Measurements from ENCODE around the gene TAF11L13.
"Not testable (repeated sequence)": the region's sequence is repeated elsewhere in the genome, so short reads cannot be mapped to it uniquely, and the experiment has no call there.

Gene TAF11L13

DNA sequence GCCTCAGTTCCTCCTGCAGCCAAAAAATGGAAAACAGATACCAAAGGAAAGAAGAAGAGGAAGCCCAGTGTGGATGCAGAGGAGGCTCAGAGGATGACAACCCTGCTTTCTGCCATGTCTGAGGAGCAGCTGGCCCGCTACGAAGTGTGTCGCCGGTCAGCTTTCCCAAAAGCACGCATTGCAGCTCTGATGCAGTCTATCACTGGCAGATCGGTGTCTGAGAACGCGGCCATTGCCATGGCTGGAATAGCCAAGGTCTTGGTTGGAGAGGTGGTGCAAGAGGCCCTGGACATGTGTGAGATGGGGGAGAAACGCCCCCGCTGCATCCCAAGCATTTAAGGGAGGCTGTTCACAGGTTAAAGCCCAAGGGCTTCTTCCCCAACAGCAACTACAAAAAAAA lies 17.3 kb downstream of the TAF11L13 start:
- H3K4me1 ChIP-seq (ENCODE audit: control extremely low read depth in 1 of 4, control insufficient read depth in 4 of 4, insufficient read depth in 4 of 4, low read length in 3 of 4); CTCF ChIA-PET; H3K36me3 ChIP-seq (ENCODE audit: control insufficient read depth in 4 of 4, insufficient read depth in 4 of 4, low read length in 3 of 4); H3K27ac ChIP-seq (ENCODE audit: insufficient read depth in 1 of 2, low read depth in 1 of 2, low read length in 2 of 2, poor library complexity in 1 of 2, severe bottlenecking in 2 of 2); POLR2A ChIA-PET; H3K27me3 ChIP-seq (replicated peaks in 2 of 5; ENCODE audit: control insufficient read depth in 4 of 5, insufficient read depth in 5 of 5, low read length in 4 of 5); H3K4me3 ChIP-seq (ENCODE audit: control insufficient read depth in 1 of 7, extremely low read depth in 1 of 7, insufficient read depth in 4 of 7, low read depth in 2 of 7, low read length in 6 of 7); H3K9me3 ChIP-seq (ENCODE audit: control extremely low read depth in 1 of 5, control insufficient read depth in 4 of 5, insufficient read depth in 2 of 5, low read depth in 1 of 5, low read length in 4 of 5); DNase-seq: not testable (repeated sequence)
- 98% methylated on average over 8 of the region's 10 CpGs for WGBS (ENCODE audit: insufficient coverage)

DNA sequence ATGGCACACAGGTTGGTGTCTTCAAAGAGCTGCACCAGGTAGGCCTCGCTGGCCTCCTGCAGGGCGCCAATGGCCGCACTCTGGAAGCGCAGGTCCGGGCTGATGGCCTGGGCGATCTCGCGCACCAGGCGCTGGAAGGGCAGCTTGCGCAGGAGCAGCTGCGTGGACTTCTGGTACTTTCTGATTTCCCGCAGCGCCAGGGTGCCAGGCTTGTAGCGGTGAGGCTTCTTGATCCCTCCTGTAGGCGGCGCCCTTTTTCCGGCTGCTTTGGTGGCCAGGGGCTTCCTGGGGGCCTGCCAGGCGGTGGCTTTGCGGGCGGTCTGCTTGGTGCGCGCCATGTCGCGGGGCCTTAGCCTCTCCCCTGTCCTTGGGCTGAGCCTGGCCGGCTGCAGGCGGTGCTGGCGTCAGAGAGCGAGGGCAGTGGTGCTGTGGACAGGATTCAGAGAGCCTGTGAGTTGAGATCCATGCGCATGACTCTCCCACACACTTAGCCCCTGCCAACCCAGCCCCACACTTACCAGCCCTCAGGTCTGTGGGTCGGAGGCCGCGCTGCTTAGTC lies 23.4 kb downstream of the TAF11L13 start:
- H3K36me3 ChIP-seq (ENCODE audit: control insufficient read depth in 4 of 4, insufficient read depth in 4 of 4, low read length in 3 of 4); POLR2A ChIA-PET; H3K4me3 ChIP-seq (ENCODE audit: control insufficient read depth in 1 of 7, extremely low read depth in 1 of 7, insufficient read depth in 4 of 7, low read depth in 2 of 7, low read length in 6 of 7); H3K9me3 ChIP-seq (ENCODE audit: control extremely low read depth in 1 of 5, control insufficient read depth in 4 of 5, insufficient read depth in 2 of 5, low read depth in 1 of 5, low read length in 4 of 5); DNase-seq; H3K27me3 ChIP-seq (replicated peaks in 2 of 5; ENCODE audit: control insufficient read depth in 4 of 5, insufficient read depth in 5 of 5, low read length in 4 of 5); H3K27ac ChIP-seq (ENCODE audit: insufficient read depth in 1 of 2, low read depth in 1 of 2, low read length in 2 of 2, poor library complexity in 1 of 2, severe bottlenecking in 2 of 2); H3K4me1 ChIP-seq (ENCODE audit: control extremely low read depth in 1 of 4, control insufficient read depth in 4 of 4, insufficient read depth in 4 of 4, low read length in 3 of 4); CTCF ChIA-PET: not testable (repeated sequence)
- 98% methylated on average over 17 of the region's 32 CpGs for WGBS (ENCODE audit: insufficient coverage)

DNA sequence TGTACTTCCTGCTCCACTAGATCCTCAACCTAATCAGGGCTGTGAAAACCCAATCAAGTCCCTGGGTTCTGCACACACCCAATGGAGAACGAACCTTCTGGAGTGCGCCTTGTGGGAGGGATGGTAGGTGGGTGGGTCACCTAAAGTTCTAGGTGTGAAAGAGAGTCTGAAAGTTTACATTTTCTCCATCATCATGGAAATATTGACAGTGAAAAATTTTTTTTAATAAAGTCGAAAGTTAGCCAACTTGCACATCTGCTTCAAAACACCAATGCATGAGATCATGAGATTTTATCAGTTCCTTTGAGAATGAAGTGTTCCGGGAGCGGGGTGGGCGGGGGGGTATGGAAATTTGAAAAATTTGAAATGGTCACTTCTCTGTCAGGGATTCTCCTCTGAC lies 24.0 kb downstream of the TAF11L13 start:
- POLR2A ChIA-PET, result no interaction called here
- no peak overlapping the region for H3K4me3 ChIP-seq (ENCODE audit: control insufficient read depth in 1 of 7, extremely low read depth in 1 of 7, insufficient read depth in 4 of 7, low read depth in 2 of 7, low read length in 6 of 7)
- no CpG with 5 or more reads among the region's 6 CpGs for WGBS (ENCODE audit: insufficient coverage)
- DNase-seq, result no peak
- CTCF ChIA-PET, result no interaction called here
- no peak overlapping the region for H3K27ac ChIP-seq (ENCODE audit: insufficient read depth in 1 of 2, low read depth in 1 of 2, low read length in 2 of 2, poor library complexity in 1 of 2, severe bottlenecking in 2 of 2)
- no peaks in the 10 kb centered on the region for H3K9me3 ChIP-seq (ENCODE audit: control extremely low read depth in 1 of 5, control insufficient read depth in 4 of 5, insufficient read depth in 2 of 5, low read depth in 1 of 5, low read length in 4 of 5)
- no peaks in the 10 kb centered on the region for H3K36me3 ChIP-seq (ENCODE audit: control insufficient read depth in 4 of 4, insufficient read depth in 4 of 4, low read length in 3 of 4)
- no peaks in the 10 kb centered on the region for H3K4me1 ChIP-seq (ENCODE audit: control extremely low read depth in 1 of 4, control insufficient read depth in 4 of 4, insufficient read depth in 4 of 4, low read length in 3 of 4)
- no peaks in the 10 kb centered on the region for H3K27me3 ChIP-seq (replicated peaks in 2 of 5; ENCODE audit: control insufficient read depth in 4 of 5, insufficient read depth in 5 of 5, low read length in 4 of 5)

DNA sequence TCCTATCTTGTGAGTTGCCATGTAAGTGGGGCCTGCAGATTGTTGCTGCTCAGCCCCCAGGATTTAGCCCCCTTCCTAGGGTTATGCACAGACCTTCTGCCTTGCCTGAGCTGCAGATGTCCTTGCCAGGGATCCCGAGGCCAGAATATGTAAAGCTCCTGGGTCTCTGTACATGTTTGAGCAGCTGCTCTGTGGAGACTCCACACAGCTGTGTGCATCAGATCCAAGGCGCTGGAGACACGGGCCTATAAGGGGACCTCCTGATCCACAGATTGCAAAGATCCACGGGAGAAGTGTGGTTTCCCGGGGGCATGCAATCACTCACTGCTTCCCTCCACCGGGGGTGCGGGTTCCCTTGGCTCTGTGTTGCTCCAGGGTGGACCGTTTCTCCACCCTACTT lies 31.3 kb downstream of the TAF11L13 start:
- H3K36me3 ChIP-seq (ENCODE audit: control insufficient read depth in 4 of 4, insufficient read depth in 4 of 4, low read length in 3 of 4), result no peaks in the 10 kb centered on the region
- DNase-seq, result no peak
- no peak overlapping the region for H3K4me3 ChIP-seq (ENCODE audit: control insufficient read depth in 1 of 7, extremely low read depth in 1 of 7, insufficient read depth in 4 of 7, low read depth in 2 of 7, low read length in 6 of 7)
- no peaks in the 10 kb centered on the region for H3K27me3 ChIP-seq (replicated peaks in 2 of 5; ENCODE audit: control insufficient read depth in 4 of 5, insufficient read depth in 5 of 5, low read length in 4 of 5)
- H3K27ac ChIP-seq (ENCODE audit: insufficient read depth in 1 of 2, low read depth in 1 of 2, low read length in 2 of 2, poor library complexity in 1 of 2, severe bottlenecking in 2 of 2), result no peak overlapping the region
- no peaks in the 10 kb centered on the region for H3K4me1 ChIP-seq (ENCODE audit: control extremely low read depth in 1 of 4, control insufficient read depth in 4 of 4, insufficient read depth in 4 of 4, low read length in 3 of 4)
- ChIA-PET POLR2A (no interaction called here), CTCF (no interaction called here)
- 98% methylated on average over 5 of the region's 8 CpGs for WGBS (ENCODE audit: insufficient coverage)
- H3K9me3 ChIP-seq (ENCODE audit: control extremely low read depth in 1 of 5, control insufficient read depth in 4 of 5, insufficient read depth in 2 of 5, low read depth in 1 of 5, low read length in 4 of 5), result no peaks in the 10 kb centered on the region

DNA sequence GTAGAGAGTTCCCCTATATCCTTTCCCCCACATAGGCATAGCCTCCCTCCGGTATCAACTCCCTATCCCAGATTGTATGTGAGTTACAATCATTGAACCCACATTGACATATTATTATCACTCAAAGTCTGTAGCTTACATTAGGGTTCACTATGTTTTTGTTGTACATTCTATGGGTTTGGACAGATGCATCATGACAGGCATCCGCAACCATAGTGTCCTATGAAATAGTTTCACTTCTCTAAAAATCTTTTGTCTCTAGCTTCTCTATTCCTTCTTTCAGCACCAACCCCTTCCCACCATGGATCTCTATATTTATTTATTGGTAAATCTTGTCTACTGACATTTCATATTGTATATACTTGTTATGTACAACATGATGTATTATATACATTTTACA lies 33.9 kb downstream of the TAF11L13 start:
- DNase-seq, result no peak
- ChIA-PET CTCF (no interaction called here), POLR2A (no interaction called here)
- Histone ChIP-seq H3K9me3 (ENCODE audit: control extremely low read depth in 1 of 5, control insufficient read depth in 4 of 5, insufficient read depth in 2 of 5, low read depth in 1 of 5, low read length in 4 of 5) (peaks cover 0 to 4% (median 2%) of the 10 kb centered on the region in 5 experiments), H3K4me1 (ENCODE audit: control extremely low read depth in 1 of 4, control insufficient read depth in 4 of 4, insufficient read depth in 4 of 4, low read length in 3 of 4) (no peaks in the 10 kb centered on the region), H3K27ac (ENCODE audit: insufficient read depth in 1 of 2, low read depth in 1 of 2, low read length in 2 of 2, poor library complexity in 1 of 2, severe bottlenecking in 2 of 2) (no peak overlapping the region), H3K27me3 (replicated peaks in 2 of 5; ENCODE audit: control insufficient read depth in 4 of 5, insufficient read depth in 5 of 5, low read length in 4 of 5) (no peaks in the 10 kb centered on the region), H3K4me3 (ENCODE audit: control insufficient read depth in 1 of 7, extremely low read depth in 1 of 7, insufficient read depth in 4 of 7, low read depth in 2 of 7, low read length in 6 of 7) (no peak overlapping the region), H3K36me3 (ENCODE audit: control insufficient read depth in 4 of 4, insufficient read depth in 4 of 4, low read length in 3 of 4) (no peaks in the 10 kb centered on the region)
- WGBS (ENCODE audit: insufficient coverage), result no CpG with 5 or more reads among the region's 2 CpGs

DNA sequence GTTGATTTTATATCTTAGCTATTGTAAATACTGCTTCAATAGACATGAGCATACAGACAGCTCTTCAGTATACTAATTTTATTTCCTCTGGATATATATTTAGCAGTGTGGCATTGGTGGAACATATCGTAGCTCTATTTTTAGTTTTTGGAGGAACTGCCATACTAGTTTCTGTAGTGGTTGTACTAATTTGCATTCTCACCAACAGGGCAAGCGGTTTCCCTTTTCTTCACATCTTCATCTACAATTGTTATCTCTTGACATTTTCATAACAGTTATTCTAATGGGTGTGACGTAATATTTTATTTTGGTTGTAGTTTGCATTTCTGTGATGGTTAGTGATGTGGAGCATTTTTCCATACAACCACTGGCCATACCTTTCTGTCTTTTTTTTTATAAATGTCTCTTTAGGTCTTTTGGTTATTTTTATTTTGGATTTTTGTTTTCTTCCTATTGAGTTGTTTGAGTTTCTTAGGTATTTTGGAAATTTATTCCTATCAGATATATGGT lies 34.9 kb downstream of the TAF11L13 start:
- Histone ChIP-seq H3K36me3 (ENCODE audit: control insufficient read depth in 4 of 4, insufficient read depth in 4 of 4, low read length in 3 of 4) (no peaks in the 10 kb centered on the region), H3K9me3 (ENCODE audit: control extremely low read depth in 1 of 5, control insufficient read depth in 4 of 5, insufficient read depth in 2 of 5, low read depth in 1 of 5, low read length in 4 of 5) (peaks cover 0 to 11% (median 7%) of the 10 kb centered on the region in 5 experiments), H3K27me3 (replicated peaks in 2 of 5; ENCODE audit: control insufficient read depth in 4 of 5, insufficient read depth in 5 of 5, low read length in 4 of 5) (no peaks in the 10 kb centered on the region), H3K4me1 (ENCODE audit: control extremely low read depth in 1 of 4, control insufficient read depth in 4 of 4, insufficient read depth in 4 of 4, low read length in 3 of 4) (no peaks in the 10 kb centered on the region), H3K27ac (ENCODE audit: insufficient read depth in 1 of 2, low read depth in 1 of 2, low read length in 2 of 2, poor library complexity in 1 of 2, severe bottlenecking in 2 of 2) (no peak overlapping the region), H3K4me3 (ENCODE audit: control insufficient read depth in 1 of 7, extremely low read depth in 1 of 7, insufficient read depth in 4 of 7, low read depth in 2 of 7, low read length in 6 of 7) (no peak overlapping the region)
- ChIA-PET POLR2A (no interaction called here), CTCF (no interaction called here)
- no CpG with 5 or more reads among the region's 3 CpGs for WGBS (ENCODE audit: insufficient coverage)
- no peak for DNase-seq

DNA sequence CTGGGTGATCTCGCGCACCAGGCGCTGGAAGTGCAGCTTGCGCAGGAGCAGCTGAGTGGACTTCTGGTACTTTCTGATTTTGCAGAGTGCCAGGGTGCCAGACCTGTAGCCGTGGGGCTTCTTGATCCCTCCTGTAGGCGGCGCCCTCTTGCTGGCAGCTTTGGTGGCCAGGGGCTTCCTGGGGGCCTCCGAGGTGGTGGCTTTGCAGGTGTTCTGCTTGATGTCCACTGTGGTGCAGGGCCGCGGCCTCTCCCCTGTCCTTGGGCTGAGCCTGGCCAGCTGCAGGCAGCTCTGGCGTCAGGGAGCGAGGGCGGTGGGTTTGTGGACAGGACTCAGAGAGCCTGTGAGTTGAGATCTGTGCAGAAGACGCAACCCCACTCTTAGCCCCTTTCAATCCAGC lies 38.5 kb downstream of the TAF11L13 start:
- 95% methylated on average over 13 of the region's 14 CpGs for WGBS (ENCODE audit: insufficient coverage)

More for the DNA sequence above, 38.5 kb downstream of the TAF11L13 start:
- POLR2A ChIA-PET, result no interaction called here
- Histone ChIP-seq H3K9me3 (ENCODE audit: control extremely low read depth in 1 of 5, control insufficient read depth in 4 of 5, insufficient read depth in 2 of 5, low read depth in 1 of 5, low read length in 4 of 5) (peaks cover 0 to 13% (median 7%) of the 10 kb centered on the region in 5 experiments), H3K4me3 (ENCODE audit: control insufficient read depth in 1 of 7, extremely low read depth in 1 of 7, insufficient read depth in 4 of 7, low read depth in 2 of 7, low read length in 6 of 7) (no peak overlapping the region), H3K36me3 (ENCODE audit: control insufficient read depth in 4 of 4, insufficient read depth in 4 of 4, low read length in 3 of 4) (no peaks in the 10 kb centered on the region), H3K4me1 (ENCODE audit: control extremely low read depth in 1 of 4, control insufficient read depth in 4 of 4, insufficient read depth in 4 of 4, low read length in 3 of 4) (no peaks in the 10 kb centered on the region), H3K27ac (ENCODE audit: insufficient read depth in 1 of 2, low read depth in 1 of 2, low read length in 2 of 2, poor library complexity in 1 of 2, severe bottlenecking in 2 of 2) (no peak overlapping the region), H3K27me3 (replicated peaks in 2 of 5; ENCODE audit: control insufficient read depth in 4 of 5, insufficient read depth in 5 of 5, low read length in 4 of 5) (no peaks in the 10 kb centered on the region)
- CTCF ChIA-PET, result no interaction called here
- DNase-seq, result no peak
